ENCODE data around the gene ETV6.

- no peak for TF ChIP-seq POLR2A (IDR thresholded peaks at IDR 0.05)
- TF ChIP-seq, protein P1, sequence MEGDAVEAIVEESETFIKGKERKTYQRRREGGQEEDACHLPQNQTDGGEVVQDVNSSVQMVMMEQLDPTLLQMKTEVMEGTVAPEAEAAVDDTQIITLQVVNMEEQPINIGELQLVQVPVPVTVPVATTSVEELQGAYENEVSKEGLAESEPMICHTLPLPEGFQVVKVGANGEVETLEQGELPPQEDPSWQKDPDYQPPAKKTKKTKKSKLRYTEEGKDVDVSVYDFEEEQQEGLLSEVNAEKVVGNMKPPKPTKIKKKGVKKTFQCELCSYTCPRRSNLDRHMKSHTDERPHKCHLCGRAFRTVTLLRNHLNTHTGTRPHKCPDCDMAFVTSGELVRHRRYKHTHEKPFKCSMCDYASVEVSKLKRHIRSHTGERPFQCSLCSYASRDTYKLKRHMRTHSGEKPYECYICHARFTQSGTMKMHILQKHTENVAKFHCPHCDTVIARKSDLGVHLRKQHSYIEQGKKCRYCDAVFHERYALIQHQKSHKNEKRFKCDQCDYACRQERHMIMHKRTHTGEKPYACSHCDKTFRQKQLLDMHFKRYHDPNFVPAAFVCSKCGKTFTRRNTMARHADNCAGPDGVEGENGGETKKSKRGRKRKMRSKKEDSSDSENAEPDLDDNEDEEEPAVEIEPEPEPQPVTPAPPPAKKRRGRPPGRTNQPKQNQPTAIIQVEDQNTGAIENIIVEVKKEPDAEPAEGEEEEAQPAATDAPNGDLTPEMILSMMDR (IDR thresholded peaks at IDR 0.05) = no peak
Observed at GRCh38 chr12:11863988-11864387, 214.5 kb downstream of the ETV6 start.

Measured in right lobe of liver (tissue), 4 donors.